ENCODE results near the gene TMEM185B.

TMEM185B gene

GRCh38 chr2:120231974-120232635, 8.9 kb upstream of the TMEM185B start:
- DNase-seq (ENCODE audit: low read depth) = peak; percentile 90
- H3K4me3 ChIP-seq (ENCODE audit: low read depth, low read length) = peak overlapping the region; percentile 69
- TF ChIP-seq CTCF (IDR thresholded peaks at IDR 0.05; ENCODE audit: low read depth, low read length, missing control alignments) = no peak

GRCh38 chr2:120231564-120231973, 8.4 kb upstream of the TMEM185B start:
- TF ChIP-seq CTCF (IDR thresholded peaks at IDR 0.05; ENCODE audit: low read depth, low read length, missing control alignments) = no peak
- DNase-seq (ENCODE audit: low read depth) = no peak
- peak overlapping the region; percentile 69 for H3K4me3 ChIP-seq (ENCODE audit: low read depth, low read length)

GRCh38 chr2:120230515-120231471, 7.6 kb upstream of the TMEM185B start:
- no peak for TF ChIP-seq CTCF (IDR thresholded peaks at IDR 0.05; ENCODE audit: low read depth, low read length, missing control alignments)
- peak overlapping the region; percentile 69 for H3K4me3 ChIP-seq (ENCODE audit: low read depth, low read length)
- no peak for DNase-seq (ENCODE audit: low read depth)

- no peak for TF ChIP-seq CTCF (IDR thresholded peaks at IDR 0.05; ENCODE audit: low read depth, low read length, missing control alignments)
- no peak for DNase-seq (ENCODE audit: low read depth)
- H3K4me3 ChIP-seq (ENCODE audit: low read depth, low read length) = peak overlapping the region; percentile 69; the same call in 1 of the 2 replicates
These were observed 6.1 kb upstream of the TMEM185B start for GRCh38 chr2:120229341-120229740.

GRCh38 chr2:120228503-120228902, 5.3 kb upstream of the TMEM185B start:
- H3K4me3 ChIP-seq (ENCODE audit: low read depth, low read length) = no peak overlapping the region
- no peak for TF ChIP-seq CTCF (IDR thresholded peaks at IDR 0.05; ENCODE audit: low read depth, low read length, missing control alignments)
- no peak for DNase-seq (ENCODE audit: low read depth)

DNA sequence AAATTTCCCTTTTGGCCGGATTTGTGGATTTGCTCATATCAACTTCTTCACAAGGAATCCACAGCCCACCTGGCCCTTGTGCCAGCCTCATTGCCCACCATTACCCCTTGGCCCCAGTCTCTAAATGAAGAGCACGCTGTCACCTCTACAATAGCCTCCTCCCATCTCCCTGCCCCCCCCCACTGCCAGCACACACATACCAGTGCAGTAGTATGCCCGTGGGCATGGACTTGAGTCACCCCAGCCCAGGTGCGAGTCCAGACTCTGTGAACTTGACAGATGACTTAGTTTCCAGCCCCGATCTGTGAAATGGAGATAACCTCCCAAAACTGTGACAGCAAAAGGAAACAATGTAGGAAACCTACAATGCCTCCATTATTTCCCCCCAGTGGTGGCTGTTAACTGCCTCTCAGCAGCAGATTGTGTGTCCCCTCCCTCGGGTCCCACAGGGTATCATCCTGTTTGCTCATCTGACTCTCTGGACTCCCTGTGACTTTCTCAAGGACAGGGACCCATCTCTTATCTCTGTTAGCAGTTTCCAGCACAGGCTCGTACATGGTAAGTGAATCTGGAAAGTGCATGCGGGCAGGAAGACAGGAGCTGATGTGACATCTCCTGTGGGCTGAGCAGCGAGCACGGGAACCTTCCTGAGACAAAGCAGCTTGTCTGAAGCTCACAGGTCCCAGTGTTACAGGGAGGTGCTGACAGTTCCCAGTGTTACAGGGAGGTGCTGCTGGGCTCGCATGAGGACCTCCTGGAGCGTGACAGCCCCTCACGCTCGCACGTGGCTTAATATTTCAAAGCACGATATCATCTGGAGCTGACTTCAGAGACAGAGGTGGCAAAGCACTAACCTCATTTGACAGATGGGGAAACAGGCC, 4.2 kb upstream of the TMEM185B start:
- no peak for DNase-seq (ENCODE audit: low read depth)
- TF ChIP-seq CTCF (IDR thresholded peaks at IDR 0.05; ENCODE audit: low read depth, low read length, missing control alignments) = no peak
- no peak overlapping the region for H3K4me3 ChIP-seq (ENCODE audit: low read depth, low read length)
